Activated CD8-positive, alpha-beta T cell treated with anti-CD3 and anti-CD28 coated beads for 36 hours (primary cell): ENCODE data around the gene ASAP2. TPM values are rescaled to one million over a fixed set of nuclear protein-coding genes. Genes with fewer than 3 reads are reported as not detected.

ENCODE experiments used
- ATAC-seq: fragments of 200-7000 bp; cut with Tn5 transposase; one replicate; pipeline ENCODE4 v1.10.0; 2021; ENCODE audit warnings: mild to moderate bottlenecking, moderate library complexity
- CTCF ChIA-PET: fragments of 350-600 bp; sonication (Branson Sonifier 250); formaldehyde crosslinking; loops from one replicate; lab custom pipeline; 2021; ENCODE audit warnings: antibody characterized with exemption; lab: Charles Lee
- POLR2A ChIA-PET: fragments of 350-600 bp; sonication (Branson Sonifier 250); formaldehyde crosslinking; loops from one replicate; lab custom pipeline; 2021; ENCODE audit warnings: antibody characterized with exemption; lab: Charles Lee
- DNase-seq: peaks from one replicate; pipeline ENCODE4 v3.0.0-alpha.2; 2020
- H3K27ac Mint-ChIP-seq: one replicate; pipeline ENCODE4 v1.8.0; 2021; ENCODE audit warnings: mild to moderate bottlenecking, mixed read lengths
- H3K27me3 Mint-ChIP-seq: one replicate; pipeline ENCODE4 v1.8.0; 2021; ENCODE audit warnings: mixed read lengths
- H3K36me3 Mint-ChIP-seq: one replicate; pipeline ENCODE4 v1.8.0; 2021; ENCODE audit warnings: low read depth, mixed read lengths
- H3K4me1 Mint-ChIP-seq: one replicate; pipeline ENCODE4 v1.8.0; 2021; ENCODE audit warnings: low read depth, mixed read lengths
- H3K4me3 Mint-ChIP-seq: one replicate; pipeline ENCODE4 v1.8.0; 2021; ENCODE audit warnings: mild to moderate bottlenecking, moderate library complexity, mixed read lengths
- H3K9me3 Mint-ChIP-seq: one replicate; pipeline ENCODE4 v1.8.0; 2021; ENCODE audit warnings: mixed read lengths
- CTCF ChIP-seq: fragments of 200-600 bp; IDR thresholded peaks from one replicate; pipeline ENCODE4 v1.8.0; 2022; ENCODE audit warnings: antibody characterized with exemption, mild to moderate bottlenecking
- intact Hi-C: fragments of 100-400 bp; cut with micrococcal nuclease; formaldehyde crosslinking; loops from one replicate; pipeline ENCODE4 v1.10.0; 2022
- total RNA-seq, 2 experiments: library from RNA; stranded (reverse); gene quantifications; one replicate each; pipeline ENCODE4 v1.2.3, GENCODE V29; 2021

ASAP2 gene
- total RNA-seq, 2 experiments from 2014 or later, result not detected

DNA sequence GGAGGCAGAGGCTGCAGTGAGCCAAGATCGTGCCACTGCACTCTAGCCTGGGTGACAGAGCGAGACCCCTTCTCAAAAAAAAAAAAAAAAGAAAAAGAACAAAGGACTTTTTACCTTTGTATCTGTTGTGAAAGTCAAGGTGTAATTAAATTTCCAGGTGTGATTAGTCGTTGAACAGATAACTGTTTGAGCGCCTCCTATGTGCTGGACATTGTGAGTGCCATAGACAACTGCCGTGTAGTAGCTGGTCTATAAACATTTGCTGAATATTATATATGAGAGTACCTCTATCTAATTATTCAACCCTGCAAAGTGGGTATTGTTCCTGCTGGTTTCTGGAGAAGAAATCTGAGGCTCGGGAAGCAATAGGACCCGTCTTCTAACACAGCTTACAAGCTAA is 71.8 kb downstream of the ASAP2 start:
- Mint-ChIP-seq H3K4me1 (no peaks in the 10 kb centered on the region), H3K27me3 (no peaks in the 10 kb centered on the region), H3K27ac (no peak overlapping the region), H3K4me3 (no peak overlapping the region), H3K9me3 (no peaks in the 10 kb centered on the region), H3K36me3 (no peaks in the 10 kb centered on the region)
- TF ChIP-seq CTCF, result no peak
- no peak for ATAC-seq
- ChIA-PET POLR2A (no interaction called here), CTCF (no interaction called here)
- intact Hi-C loops, result no loop called here
- DNase-seq, result no peak

- ATAC-seq, result no peak
- no peak overlapping the region for H3K4me3 Mint-ChIP-seq
- no peak for DNase-seq
- intact Hi-C loops, result no loop called here
- POLR2A ChIA-PET, result no interaction called here
- CTCF ChIA-PET, result no interaction called here
- H3K36me3 Mint-ChIP-seq, result no peaks in the 10 kb centered on the region
- H3K27me3 Mint-ChIP-seq, result no peaks in the 10 kb centered on the region
- H3K9me3 Mint-ChIP-seq, result no peaks in the 10 kb centered on the region
- no peaks in the 10 kb centered on the region for H3K4me1 Mint-ChIP-seq
- TF ChIP-seq CTCF, result no peak
- H3K27ac Mint-ChIP-seq, result no peak overlapping the region
Observed at GRCh38 chr2:9279426-9279825, 72.8 kb downstream of the ASAP2 start.

DNA sequence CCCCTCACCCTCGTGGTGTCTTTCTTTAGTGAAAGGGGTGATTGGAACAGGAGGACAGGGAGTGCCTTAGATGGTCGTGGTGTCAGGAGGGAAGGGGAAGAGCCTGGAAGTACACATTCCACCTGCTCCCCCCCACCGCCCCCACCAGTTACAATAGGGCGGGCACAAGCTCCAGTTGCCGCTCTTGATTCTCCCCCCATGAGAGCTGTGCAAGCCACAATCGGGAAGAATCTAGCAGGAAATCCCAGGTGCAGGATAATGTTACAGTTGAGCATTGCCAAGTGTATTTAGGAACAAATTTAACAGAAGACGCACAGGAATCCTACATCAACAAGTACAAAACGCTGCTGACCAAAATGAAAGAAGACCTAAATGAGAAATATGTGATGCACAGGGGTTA is 73.6 kb downstream of the ASAP2 start:
- no peak overlapping the region for H3K4me3 Mint-ChIP-seq
- H3K36me3 Mint-ChIP-seq, result no peaks in the 10 kb centered on the region
- CTCF ChIA-PET, result interaction anchor here (0.7 kb wide), 1 partner anchor 120 kb away, joined by 4 read pairs; no protein-coding TSS in a partner anchor
- intact Hi-C loops, result no loop called here
- no peak for ATAC-seq
- H3K4me1 Mint-ChIP-seq, result no peaks in the 10 kb centered on the region
- no peaks in the 10 kb centered on the region for H3K27me3 Mint-ChIP-seq
- H3K9me3 Mint-ChIP-seq, result no peaks in the 10 kb centered on the region
- POLR2A ChIA-PET, result interaction anchor here (0.5 kb wide), 1 partner anchor 275 kb away, joined by 3 read pairs; no protein-coding TSS in a partner anchor
- no peak overlapping the region for H3K27ac Mint-ChIP-seq
- no peak for DNase-seq
- TF ChIP-seq CTCF, result no peak

DNA sequence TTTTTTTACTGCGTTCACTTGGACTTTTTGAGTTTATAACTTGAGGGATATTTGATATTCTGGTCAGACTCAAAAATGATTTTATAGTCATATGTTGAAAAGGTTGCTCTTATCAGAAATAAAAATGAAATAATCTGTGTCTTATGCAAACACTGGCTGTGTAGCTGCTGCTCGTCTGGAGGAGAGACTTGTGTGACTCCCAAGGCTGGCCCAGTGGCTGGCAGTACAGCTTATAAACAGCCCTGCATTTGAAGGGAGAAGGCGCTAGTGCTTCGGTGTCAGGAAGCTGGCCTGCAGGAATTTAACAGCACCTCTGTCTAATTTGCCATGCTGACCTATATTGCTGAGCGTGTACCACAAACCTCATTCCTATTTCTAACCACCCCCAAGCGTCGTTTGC is 74.5 kb downstream of the ASAP2 start:
- no peaks in the 10 kb centered on the region for H3K36me3 Mint-ChIP-seq
- intact Hi-C loops, result no loop called here
- ATAC-seq (no peak), DNase-seq (no peak)
- ChIA-PET CTCF (interaction anchor here (0.7 kb wide), 1 partner anchor 121 kb away, joined by 4 read pairs; no protein-coding TSS in a partner anchor), POLR2A (no interaction called here)
- H3K4me3 Mint-ChIP-seq, result no peak overlapping the region
- no peak for TF ChIP-seq CTCF
- no peaks in the 10 kb centered on the region for H3K4me1 Mint-ChIP-seq
- H3K9me3 Mint-ChIP-seq, result no peaks in the 10 kb centered on the region
- no peaks in the 10 kb centered on the region for H3K27me3 Mint-ChIP-seq
- H3K27ac Mint-ChIP-seq, result no peak overlapping the region

DNA sequence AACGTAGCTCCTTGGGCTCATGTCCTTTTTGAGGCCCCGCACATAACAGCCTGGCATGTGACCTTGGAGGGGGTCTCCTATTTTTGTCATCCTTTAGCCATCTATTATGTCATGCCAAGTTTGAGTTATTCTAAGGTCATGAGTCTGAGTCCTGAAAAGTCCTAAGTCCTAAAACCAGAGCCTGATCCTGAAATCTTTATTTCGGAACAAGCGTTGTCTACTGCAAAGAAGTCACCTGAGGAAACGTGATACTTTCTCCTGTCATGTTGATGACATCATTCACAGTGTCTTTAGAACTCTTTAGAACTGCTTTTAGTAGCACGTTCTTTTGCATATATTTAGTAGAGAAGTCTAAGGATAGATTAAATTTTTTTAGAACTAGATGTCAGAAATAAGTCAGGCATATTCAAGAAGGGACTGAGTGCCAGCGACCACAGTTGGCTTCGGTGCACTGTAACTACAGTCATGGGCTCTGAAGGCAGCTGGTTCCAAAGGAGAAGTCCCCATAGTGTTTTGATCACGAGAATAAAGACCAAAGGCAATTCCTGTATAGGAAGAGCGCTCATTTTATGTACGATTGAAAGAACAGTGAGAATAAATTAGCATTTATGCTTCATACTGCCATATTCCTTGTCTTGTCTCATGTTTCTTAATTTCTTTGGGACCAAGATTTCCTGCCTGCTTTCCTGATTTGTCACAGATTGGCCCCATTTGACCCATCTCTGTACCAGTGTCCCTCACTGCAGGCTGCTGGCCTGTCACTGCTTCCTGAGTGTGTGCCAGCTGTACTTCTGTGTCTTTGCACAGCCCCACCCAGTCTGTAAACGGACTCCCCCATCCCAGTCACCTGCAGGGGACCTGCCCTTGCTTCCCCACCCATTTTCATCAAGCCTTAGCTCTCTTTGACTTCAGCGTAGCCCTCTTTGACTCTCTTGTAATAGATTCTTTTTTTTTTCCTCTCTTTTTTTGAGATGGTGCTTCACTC is 75.8 kb downstream of the ASAP2 start:
- no peaks in the 10 kb centered on the region for H3K36me3 Mint-ChIP-seq
- no peak for DNase-seq
- ChIA-PET CTCF (no interaction called here), POLR2A (no interaction called here)
- H3K27me3 Mint-ChIP-seq, result no peaks in the 10 kb centered on the region
- no peaks in the 10 kb centered on the region for H3K9me3 Mint-ChIP-seq
- H3K27ac Mint-ChIP-seq, result no peak overlapping the region
- no peak overlapping the region for H3K4me3 Mint-ChIP-seq
- H3K4me1 Mint-ChIP-seq, result no peaks in the 10 kb centered on the region
- intact Hi-C loops, result no loop called here
- TF ChIP-seq CTCF, result no peak
- no peak for ATAC-seq
